PC-3 (cell line): Measurements from ENCODE around the gene ESRRB. TPM values are rescaled to one million over a fixed set of nuclear protein-coding genes. Genes with fewer than 3 reads are reported as not detected.
A peak's percentile ranks its signal among the peaks of the same experiment; 100 is the strongest.

Experiments
- ATAC-seq: fragments of 200-7000 bp; cut with Tn5 transposase; 2 replicates; pipeline ENCODE4 v1.9.1; 2020; ENCODE audit warnings: mild to moderate bottlenecking, moderate library complexity
- BruUV-seq: library from RNA; stranded (reverse); fragments of 400-500 nt; replicated peaks from 2 replicates; lab custom pipeline; 2021; lab: Mats Ljungman, UMichigan
- CTCF ChIA-PET: fragments of 300-600 bp; sonication (Branson Sonifier 250); formaldehyde crosslinking; loops from one replicate; lab custom pipeline; 2022; ENCODE audit warnings: antibody characterized with exemption; lab: Charles Lee
- POLR2A ChIA-PET: fragments of 300-600 bp; sonication (Branson Sonifier 250); formaldehyde crosslinking; loops from one replicate; lab custom pipeline; 2022; ENCODE audit warnings: antibody characterized with exemption; ENCODE audit not compliant: unreplicated experiment; lab: Charles Lee
- DNase-seq: peaks from one replicate; pipeline ENCODE4 v3.0.0-alpha.2; 2015
- H2AFZ ChIP-seq: fragments of 300-600 bp; sonication (generic); 2 replicates; pipeline ENCODE4 v1.6.0; 2016; ENCODE audit warnings: antibody characterized with exemption, low read length
- H3F3A ChIP-seq: fragments of 300-600 bp; sonication (generic); one replicate; pipeline ENCODE4 v1.6.0; 2017; ENCODE audit warnings: antibody characterized with exemption, low read length, control low read depth, mild to moderate bottlenecking; ENCODE audit not compliant: unreplicated experiment
- H3K27ac ChIP-seq: fragments of 300-600 bp; sonication (generic); 2 replicates; pipeline ENCODE4 v1.5.1; 2016; ENCODE audit warnings: mild to moderate bottlenecking, low read length
- H3K27me3 ChIP-seq: fragments of 300-600 bp; sonication (generic); 2 replicates; pipeline ENCODE4 v1.6.1; 2016; ENCODE audit warnings: low read length, mixed read lengths
- H3K36me3 ChIP-seq: fragments of 300-600 bp; sonication (generic); 2 replicates; pipeline ENCODE4 v1.6.1; 2016; ENCODE audit warnings: low read depth, mixed run types, low read length, mixed read lengths
- H3K4me1 ChIP-seq: fragments of 300-600 bp; sonication (generic); 2 replicates; pipeline ENCODE4 v1.5.1; 2016; ENCODE audit warnings: low read length; ENCODE audit not compliant: insufficient read depth
- H3K4me2 ChIP-seq: fragments of 300-600 bp; sonication (generic); 2 replicates; pipeline ENCODE4 v1.6.0; 2016; ENCODE audit warnings: low read length
- H3K4me3 ChIP-seq: fragments of 300-600 bp; sonication (generic); 2 replicates; pipeline ENCODE4 v1.5.1; 2016; ENCODE audit warnings: mild to moderate bottlenecking, low read length, mixed read lengths
- H3K79me2 ChIP-seq: fragments of 300-600 bp; sonication (generic); 2 replicates; pipeline ENCODE4 v1.6.1; 2017; ENCODE audit warnings: low read length, mixed read lengths
- H3K9ac ChIP-seq: fragments of 300-600 bp; sonication (generic); 2 replicates; pipeline ENCODE4 v1.6.0; 2016; ENCODE audit warnings: mild to moderate bottlenecking, low read length
- H3K9me2 ChIP-seq: fragments of 300-600 bp; sonication (generic); replicated peaks from 2 replicates; pipeline ENCODE4 v1.6.1; 2016; ENCODE audit warnings: mixed run types, low read length, mixed read lengths
- H3K9me3 ChIP-seq: fragments of 300-600 bp; sonication (generic); 2 replicates; pipeline ENCODE4 v1.6.1; 2016; ENCODE audit warnings: low read length, mixed read lengths
- H4K20me1 ChIP-seq: fragments of 300-600 bp; sonication (generic); 2 replicates; pipeline ENCODE4 v1.6.1; 2016; ENCODE audit warnings: low read length, mixed read lengths
- EZH2 ChIP-seq: fragments of 300-600 bp; sonication (generic); IDR thresholded peaks from one replicate; pipeline ENCODE4 v1.6.1; 2017; ENCODE audit warnings: antibody characterized with exemption, mild to moderate bottlenecking, low read length; ENCODE audit not compliant: unreplicated experiment
- EZH2phosphoT487 ChIP-seq: fragments of 300-600 bp; sonication (generic); IDR thresholded peaks from 2 replicates; pipeline ENCODE4 v1.6.1; 2018; ENCODE audit warnings: mild to moderate bottlenecking, antibody characterized with exemption, low read length, borderline replicate concordance
- intact Hi-C: fragments of 100-400 bp; cut with micrococcal nuclease; formaldehyde crosslinking; loops from 2 replicates; pipeline ENCODE4 v1.9.0; 2023
- total RNA-seq: library from RNA; depleted of rRNA; stranded (reverse); fragments of >200 nt; gene quantifications from 2 replicates; pipeline ENCODE4 v1.2.3, GENCODE V29; 2014
- TF ChIP-seq, protein P1 (sequence below): fragments of 300-600 bp; sonication (generic); conservative IDR thresholded peaks from 2 replicates; pipeline ENCODE4 v1.5.1; 2017; ENCODE audit warnings: antibody characterized with exemption, low read depth, mild to moderate bottlenecking, low read length

The ESRRB gene
- total RNA-seq, 1 experiment from 2014 or later = not detected

DNA sequence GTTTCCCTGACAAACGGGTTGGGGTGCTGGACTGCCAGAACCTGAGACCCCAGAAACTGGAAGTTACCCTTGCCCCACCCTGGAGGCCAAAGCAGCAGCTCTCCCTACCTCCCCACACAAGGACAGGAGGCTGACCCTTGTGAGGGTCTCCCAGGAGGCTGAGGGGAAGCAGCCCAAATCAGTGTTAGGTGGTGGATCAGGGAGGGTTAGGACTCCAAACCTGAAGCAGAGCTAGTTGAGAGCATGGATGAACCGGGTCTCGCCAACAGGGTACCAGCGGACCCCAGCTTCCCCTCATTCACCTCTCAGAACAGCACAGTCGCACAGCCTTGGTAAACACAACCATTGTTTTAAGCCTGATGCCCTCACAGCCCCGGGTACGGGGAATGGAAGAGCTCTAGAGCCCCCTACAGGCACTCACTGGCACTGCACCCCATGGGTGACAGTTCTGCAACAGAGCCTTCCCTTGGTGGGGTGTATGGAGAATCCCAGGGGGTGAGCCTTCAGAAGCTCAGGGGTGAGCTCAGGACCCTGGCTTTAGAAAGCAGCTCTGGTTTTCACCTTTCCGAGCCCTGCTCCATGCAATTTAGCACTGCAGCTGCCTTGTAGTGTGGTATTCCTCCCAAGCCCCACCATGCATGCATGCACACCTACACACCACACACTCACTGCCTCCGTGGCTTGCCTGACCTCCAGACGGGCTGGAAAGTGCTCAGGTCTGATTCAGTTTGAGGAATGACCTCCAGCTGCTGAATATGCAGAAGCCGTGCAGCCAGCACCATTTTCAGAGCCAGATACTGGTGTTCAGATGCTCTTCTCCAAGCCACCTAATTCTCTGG is 11.2 kb downstream of the ESRRB start:
- Histone ChIP-seq H3K4me3 (no peak overlapping the region), H3K27ac (no peak overlapping the region), H3K27me3 (peaks cover 61% of the 10 kb centered on the region), H3K4me1 (no peaks in the 10 kb centered on the region), H3K9me3 (no peaks in the 10 kb centered on the region), H3K36me3 (no peaks in the 10 kb centered on the region), H3K9me2 (no peaks in the 10 kb centered on the region), H4K20me1 (no peaks in the 10 kb centered on the region), H3K4me2 (no peak overlapping the region), H3F3A (no peaks in the 10 kb centered on the region), H3K9ac (no peak overlapping the region), H3K79me2 (no peaks in the 10 kb centered on the region), H2AFZ (no peak overlapping the region)
- BruUV-seq = no TSS peak
- CTCF ChIA-PET = interaction anchor here (0.6 to 1.1 kb wide), 3 partner anchors 183 to 944 kb away, joined by 3 to 7 read pairs (median 3); no protein-coding TSS in a partner anchor
- DNase-seq (peak; percentile 83), ATAC-seq (peak; percentile 99)
- TF ChIP-seq, protein P1, sequence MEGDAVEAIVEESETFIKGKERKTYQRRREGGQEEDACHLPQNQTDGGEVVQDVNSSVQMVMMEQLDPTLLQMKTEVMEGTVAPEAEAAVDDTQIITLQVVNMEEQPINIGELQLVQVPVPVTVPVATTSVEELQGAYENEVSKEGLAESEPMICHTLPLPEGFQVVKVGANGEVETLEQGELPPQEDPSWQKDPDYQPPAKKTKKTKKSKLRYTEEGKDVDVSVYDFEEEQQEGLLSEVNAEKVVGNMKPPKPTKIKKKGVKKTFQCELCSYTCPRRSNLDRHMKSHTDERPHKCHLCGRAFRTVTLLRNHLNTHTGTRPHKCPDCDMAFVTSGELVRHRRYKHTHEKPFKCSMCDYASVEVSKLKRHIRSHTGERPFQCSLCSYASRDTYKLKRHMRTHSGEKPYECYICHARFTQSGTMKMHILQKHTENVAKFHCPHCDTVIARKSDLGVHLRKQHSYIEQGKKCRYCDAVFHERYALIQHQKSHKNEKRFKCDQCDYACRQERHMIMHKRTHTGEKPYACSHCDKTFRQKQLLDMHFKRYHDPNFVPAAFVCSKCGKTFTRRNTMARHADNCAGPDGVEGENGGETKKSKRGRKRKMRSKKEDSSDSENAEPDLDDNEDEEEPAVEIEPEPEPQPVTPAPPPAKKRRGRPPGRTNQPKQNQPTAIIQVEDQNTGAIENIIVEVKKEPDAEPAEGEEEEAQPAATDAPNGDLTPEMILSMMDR = peak; percentile 97
- TF ChIP-seq EZH2phosphoT487 = no peak
- intact Hi-C loops = loop anchor here (1.0 to 10.0 kb wide), 5 partner anchors 182 to 676 kb away; partner anchors contain the start of gene IFT43
- POLR2A ChIA-PET = no interaction called here

DNA sequence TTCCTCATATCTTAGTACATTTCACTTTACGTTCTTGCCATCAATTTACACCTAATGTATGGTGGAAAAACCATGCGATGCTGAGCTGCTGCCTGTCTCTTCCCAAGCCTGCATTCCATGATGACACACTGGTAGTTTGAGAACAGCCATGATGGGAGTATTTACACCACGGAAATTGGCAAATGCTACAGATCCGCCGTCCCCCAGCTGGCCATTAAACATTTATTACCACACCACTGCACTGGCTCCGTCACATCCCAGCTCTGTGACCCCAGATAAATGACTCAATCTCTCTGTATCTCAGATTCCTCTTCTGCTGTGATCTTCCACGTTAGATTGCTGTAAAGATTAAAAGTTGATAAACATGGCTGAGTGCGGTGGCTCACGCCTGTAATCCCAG is 13.9 kb downstream of the ESRRB start:
- no peak overlapping the region for H3K9ac ChIP-seq
- no peak overlapping the region for H2AFZ ChIP-seq
- intact Hi-C loops = loop anchor here (5.0 to 10.0 kb wide), 2 partner anchors 185 to 403 kb away; partner anchors contain the start of gene IFT43
- no TSS peak for BruUV-seq
- TF ChIP-seq, protein P1 = no peak
- no peak for TF ChIP-seq EZH2phosphoT487
- TF ChIP-seq EZH2 = no peak
- H3K4me1 ChIP-seq = no peaks in the 10 kb centered on the region
- H3K9me2 ChIP-seq = no peaks in the 10 kb centered on the region
- ATAC-seq = no peak
- H3K4me3 ChIP-seq = no peak overlapping the region
- H3K9me3 ChIP-seq = no peaks in the 10 kb centered on the region
- no peaks in the 10 kb centered on the region for H3K36me3 ChIP-seq
- no peaks in the 10 kb centered on the region for H3K79me2 ChIP-seq
- ChIA-PET CTCF (no interaction called here), POLR2A (no interaction called here)
- no peaks in the 10 kb centered on the region for H3F3A ChIP-seq
- H3K4me2 ChIP-seq = no peak overlapping the region
- no peak for DNase-seq
- H3K27ac ChIP-seq = no peak overlapping the region
- H3K27me3 ChIP-seq = peaks cover 47% of the 10 kb centered on the region
- no peaks in the 10 kb centered on the region for H4K20me1 ChIP-seq

DNA sequence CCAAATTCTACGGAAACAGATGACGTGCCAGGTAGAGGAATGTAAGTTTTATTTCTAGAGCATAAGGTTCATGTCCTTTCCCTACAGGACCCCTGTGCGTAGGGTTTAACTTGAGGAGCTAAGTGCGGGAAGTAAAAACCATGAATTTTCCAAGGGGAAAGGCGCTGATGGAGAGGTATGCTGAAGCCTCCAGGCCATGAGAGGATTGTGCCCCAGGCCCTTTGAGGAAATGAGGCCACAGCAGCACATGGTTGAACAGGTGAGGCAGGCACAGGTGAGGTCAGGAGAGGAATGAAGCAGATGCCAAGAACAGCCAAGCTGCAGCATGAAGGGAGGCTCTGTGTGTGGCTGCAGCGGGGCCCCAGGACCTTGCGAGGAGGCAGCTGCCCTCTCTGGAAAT is 14.7 kb downstream of the ESRRB start:
- BruUV-seq = no TSS peak

More for the DNA sequence above, 14.7 kb downstream of the ESRRB start:
- Histone ChIP-seq H3K4me3 (no peak overlapping the region), H3K27me3 (peaks cover 45% of the 10 kb centered on the region), H3K36me3 (no peaks in the 10 kb centered on the region), H3K27ac (no peak overlapping the region), H2AFZ (no peak overlapping the region), H3K9me3 (no peaks in the 10 kb centered on the region), H3K4me2 (no peak overlapping the region), H3K79me2 (no peaks in the 10 kb centered on the region), H3K4me1 (no peaks in the 10 kb centered on the region), H3K9me2 (no peaks in the 10 kb centered on the region), H3F3A (no peaks in the 10 kb centered on the region), H4K20me1 (no peaks in the 10 kb centered on the region), H3K9ac (no peak overlapping the region)
- no peak for DNase-seq
- POLR2A ChIA-PET = no interaction called here
- intact Hi-C loops = no loop called here
- CTCF ChIA-PET = no interaction called here
- TF ChIP-seq EZH2 (no peak), EZH2phosphoT487 (no peak)
- TF ChIP-seq, protein P1 = no peak
- ATAC-seq = no peak
